ENCODE data around the gene PFKFB1.
"Not testable (repeated sequence)": the region's sequence is repeated elsewhere in the genome, so short reads cannot be mapped to it uniquely, and the experiment has no call there.

Gene PFKFB1

GRCh38 chrX:54992911-54993622 lies 921 bp downstream of the PFKFB1 start:
- DNase-seq, result no peak

GRCh38 chrX:54991706-54992105 lies 2.3 kb downstream of the PFKFB1 start:
- DNase-seq, result no peak

DNA sequence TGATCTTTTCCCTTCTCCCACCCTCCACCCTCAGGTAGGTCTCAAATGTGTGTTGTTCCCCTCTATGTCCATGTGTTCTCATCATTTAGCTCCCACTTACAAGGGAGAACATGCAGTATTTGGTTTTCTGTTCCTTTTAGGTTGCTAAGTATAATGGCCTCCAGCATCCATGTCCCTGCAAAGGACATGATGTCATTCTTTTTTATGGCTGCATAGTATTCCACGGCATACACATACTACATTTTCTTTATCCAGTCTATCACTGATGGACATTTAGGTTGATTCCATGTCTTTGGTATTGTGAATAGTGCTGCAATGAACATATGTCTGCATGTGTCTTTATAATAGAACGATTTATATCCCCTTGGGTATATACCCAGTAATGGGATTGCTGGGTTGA lies 10.7 kb downstream of the PFKFB1 start:
- not testable (repeated sequence) for DNase-seq

DNA sequence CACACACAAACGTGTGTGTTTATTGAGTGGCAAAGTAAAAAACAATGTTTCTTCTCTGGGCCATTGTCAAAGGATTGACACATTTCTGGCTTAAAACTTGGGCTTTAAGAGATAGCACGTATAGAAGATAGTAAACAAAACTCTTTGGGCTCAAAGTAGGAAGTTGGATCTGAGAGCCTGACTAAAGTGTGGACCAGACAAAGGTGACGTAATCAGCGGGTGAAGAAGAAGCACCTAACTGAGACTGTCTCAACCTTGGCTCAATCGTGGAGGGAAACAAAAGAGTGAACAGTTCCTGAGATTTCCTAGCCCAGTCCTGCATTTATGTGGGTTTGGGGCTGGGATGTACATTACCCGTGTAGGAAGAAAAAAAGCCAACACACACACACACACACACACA lies 13.7 kb downstream of the PFKFB1 start:
- DNase-seq, result no peak

DNA sequence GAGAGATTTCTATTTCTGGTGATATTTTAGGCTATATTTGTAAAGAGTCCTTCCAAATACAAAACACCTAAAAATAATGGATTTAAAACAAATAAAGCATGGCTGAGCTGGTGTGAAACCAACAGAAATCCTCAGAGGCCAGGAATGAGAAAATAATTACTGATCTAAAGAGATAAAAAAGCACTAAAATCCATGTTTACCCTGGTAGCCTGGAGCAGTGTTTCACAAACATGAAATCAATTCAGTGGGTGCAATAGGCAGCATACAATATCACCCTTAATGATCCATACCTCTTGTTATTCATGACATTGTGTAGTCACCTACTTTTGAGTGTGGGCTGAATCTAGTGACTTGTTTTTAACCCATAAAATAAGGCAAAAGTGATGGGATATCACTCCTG lies 14.6 kb downstream of the PFKFB1 start:
- no peak for DNase-seq

- DNase-seq, result no peak
These were observed 15.5 kb downstream of the PFKFB1 start for GRCh38 chrX:54978448-54978847.

DNA sequence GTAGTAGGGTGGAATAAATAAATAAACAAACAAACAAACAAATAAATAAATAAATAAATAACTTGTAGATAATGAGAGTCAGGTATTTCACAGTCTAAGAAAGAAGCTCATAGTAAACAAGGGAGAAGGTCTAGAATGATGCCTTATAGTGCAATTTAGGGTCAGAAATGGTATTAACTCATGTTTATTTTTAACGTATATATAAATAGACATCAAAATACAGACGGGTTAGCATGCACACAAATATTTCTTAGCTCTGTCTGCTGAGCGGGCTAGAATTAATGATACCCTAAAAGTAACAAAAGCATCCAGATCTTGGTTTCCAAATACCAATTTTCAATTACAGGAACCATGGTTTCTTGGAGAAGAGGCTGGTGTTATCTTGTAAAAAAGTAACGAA lies 16.6 kb downstream of the PFKFB1 start:
- DNase-seq, result no peak

DNA sequence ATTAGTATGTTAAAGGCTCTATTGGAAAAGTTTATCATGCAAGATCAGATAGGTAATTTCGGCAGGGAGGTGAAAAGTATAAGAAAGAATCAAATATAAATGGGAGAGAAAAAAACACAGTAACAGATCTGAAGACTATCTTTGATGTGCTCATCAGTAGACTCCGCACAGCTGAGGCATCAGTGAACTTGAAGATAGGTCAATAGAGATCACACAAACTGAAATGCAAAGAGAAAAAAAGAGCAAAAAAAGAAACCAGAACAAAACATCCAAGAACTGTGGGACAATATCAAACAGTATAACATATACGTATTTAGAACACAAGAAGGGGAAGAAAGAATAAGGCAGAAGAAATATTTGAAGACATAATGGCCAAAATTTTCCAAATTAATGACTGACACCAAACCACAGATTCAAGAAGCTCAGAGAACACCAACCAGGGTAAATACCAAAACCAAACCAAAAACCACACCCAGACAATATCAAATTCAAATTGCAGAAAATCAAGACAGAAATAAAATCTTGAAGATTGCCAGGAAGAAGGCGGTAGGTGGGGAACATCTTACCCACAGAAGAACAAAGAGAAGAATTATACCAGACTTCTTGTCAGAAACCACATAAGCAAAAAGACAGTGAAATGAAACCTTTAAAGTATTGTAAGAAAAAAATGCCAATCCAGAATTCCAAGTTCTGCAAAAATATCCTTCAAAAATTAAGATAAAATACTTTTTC lies 29.1 kb downstream of the PFKFB1 start:
- DNase-seq, result no peak

- DNase-seq, result no peak
These were observed 32.2 kb downstream of the PFKFB1 start for GRCh38 chrX:54961750-54962149.

GRCh38 chrX:54950730-54951375 lies 43.1 kb downstream of the PFKFB1 start:
- no peak for DNase-seq

GRCh38 chrX:54945224-54945623 lies 48.8 kb downstream of the PFKFB1 start:
- DNase-seq, result no peak

DNA sequence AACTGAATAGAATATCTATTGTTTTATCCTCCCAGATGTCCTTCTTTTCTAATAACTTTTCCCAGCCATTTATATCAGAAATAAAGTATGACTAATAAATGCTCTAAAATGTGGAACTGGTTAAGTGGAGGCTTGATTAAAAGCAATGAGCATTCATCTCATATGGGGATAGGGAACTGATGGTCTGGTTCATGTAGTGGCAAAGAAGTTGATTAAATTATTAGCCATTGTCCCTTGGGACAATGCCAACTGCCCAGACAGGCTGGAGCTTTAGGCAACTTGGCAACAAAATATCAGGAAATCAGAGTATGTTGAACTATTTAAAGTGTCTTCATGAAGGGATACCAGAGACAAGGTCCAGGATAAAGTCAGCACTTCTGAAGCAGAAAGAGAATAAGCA lies 49.2 kb downstream of the PFKFB1 start:
- DNase-seq, result no peak

DNA sequence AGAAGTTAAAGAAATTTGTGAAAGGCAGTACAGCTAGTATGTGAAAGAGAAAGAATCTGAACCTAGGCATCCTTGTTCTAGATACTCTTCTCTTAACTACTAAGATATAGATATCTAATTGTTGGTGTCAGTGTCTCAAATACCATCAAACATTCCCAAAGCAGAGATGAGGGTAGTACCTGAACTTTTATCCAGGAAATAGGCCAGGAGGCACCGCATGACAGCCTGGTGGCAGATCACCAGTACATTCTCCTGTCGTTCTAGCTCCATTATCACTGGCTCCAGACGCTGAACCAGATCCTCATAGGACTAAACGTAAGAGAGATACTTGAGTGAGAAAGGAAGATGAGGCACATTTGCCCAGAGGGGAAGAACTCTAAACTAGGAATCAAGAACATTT lies 56.6 kb downstream of the PFKFB1 start:
- DNase-seq, result no peak

- no peak for DNase-seq
These were observed 58.7 kb downstream of the PFKFB1 start for GRCh38 chrX:54935306-54935705.

- no peak for DNase-seq
These were observed 59.1 kb downstream of the PFKFB1 start for GRCh38 chrX:54934890-54935289.

DNA sequence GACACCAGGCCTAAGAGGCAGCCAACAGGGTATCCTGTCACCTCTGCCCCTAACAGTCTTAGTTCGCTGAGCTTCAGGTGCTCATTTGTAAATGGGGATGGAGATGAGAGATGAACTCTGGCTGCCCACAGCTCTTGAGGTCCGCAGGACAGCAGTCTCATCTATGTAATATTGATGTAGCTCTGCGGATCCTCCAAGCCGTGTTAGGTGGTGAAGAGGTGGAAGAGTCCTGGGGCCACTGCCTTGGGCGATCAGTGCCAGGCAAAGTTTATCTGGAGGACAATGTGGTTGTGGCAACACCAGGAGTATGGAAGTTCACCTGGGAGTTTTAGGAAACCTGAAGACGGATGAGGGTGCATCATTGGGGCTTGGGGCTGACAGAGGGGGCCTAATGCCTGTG lies 59.9 kb downstream of the PFKFB1 start:
- no peak for DNase-seq

DNA sequence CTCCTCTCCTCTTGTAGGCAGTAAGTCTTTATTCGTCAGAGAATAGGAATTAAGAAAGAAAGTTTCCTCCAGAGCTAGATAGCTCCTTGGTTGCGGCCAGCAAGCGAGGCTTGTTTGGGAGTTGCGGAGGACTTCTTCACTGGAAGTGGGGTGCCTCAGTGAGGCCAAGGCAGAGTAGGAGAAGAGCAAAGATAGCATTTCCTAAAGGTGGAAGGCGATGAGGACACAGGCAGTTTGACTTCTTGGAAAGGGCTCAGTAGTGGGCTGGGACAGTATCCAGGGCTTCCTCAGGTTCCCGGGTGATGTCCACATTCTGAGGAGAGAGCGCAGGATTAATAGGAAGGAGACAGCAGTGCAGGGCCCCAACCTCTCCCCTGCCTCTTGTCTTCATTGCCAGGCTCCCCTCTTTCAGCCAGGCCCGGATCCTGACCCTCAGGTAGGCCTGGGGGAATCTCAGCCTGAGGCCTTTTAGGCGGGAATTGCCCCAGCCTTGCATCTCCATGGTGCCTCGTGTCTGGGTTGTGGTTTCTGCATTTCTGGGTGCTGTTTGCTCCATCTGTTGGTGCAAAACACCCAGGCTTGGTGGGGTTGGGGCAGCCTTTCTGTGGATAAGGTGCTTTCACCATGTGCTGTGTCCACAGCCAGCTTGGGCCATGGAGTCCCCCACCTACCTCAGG lies 60.7 kb downstream of the PFKFB1 start:
- DNase-seq, result no peak

- DNase-seq, result no peak
These were observed 62.9 kb downstream of the PFKFB1 start for GRCh38 chrX:54931107-54931506.

DNA sequence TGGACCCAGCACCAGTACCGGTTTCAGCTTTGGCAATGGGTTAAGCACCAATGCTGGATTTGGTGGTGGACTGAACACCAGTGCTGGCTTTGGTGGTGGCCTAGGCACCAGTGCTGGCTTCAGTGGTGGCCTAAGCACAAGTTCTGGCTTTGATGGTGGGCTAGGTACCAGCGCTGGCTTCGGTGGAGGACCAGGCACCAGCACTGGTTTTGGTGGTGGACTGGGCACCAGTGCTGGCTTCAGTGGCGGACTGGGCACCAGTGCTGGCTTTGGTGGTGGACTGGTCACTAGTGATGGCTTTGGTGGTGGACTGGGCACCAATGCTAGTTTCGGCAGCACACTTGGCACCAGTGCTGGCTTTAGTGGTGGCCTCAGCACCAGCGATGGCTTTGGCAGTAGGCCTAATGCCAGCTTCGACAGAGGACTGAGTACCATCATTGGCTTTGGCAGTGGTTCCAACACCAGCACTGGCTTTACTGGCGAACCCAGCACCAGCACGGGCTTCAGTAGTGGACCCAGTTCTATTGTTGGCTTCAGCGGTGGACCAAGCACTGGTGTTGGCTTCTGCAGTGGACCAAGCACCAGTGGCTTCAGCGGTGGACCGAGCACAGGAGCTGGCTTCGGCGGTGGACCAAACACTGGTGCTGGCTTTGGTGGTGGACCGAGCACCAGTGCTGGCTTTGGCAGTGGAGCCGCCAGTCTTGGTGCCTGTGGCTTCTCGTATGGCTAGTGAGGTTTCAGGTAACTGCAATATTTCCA lies 63.5 kb downstream of the PFKFB1 start:
- DNase-seq, result no peak

- DNase-seq, result no peak
These were observed 65.1 kb downstream of the PFKFB1 start for GRCh38 chrX:54928876-54929275.

DNA sequence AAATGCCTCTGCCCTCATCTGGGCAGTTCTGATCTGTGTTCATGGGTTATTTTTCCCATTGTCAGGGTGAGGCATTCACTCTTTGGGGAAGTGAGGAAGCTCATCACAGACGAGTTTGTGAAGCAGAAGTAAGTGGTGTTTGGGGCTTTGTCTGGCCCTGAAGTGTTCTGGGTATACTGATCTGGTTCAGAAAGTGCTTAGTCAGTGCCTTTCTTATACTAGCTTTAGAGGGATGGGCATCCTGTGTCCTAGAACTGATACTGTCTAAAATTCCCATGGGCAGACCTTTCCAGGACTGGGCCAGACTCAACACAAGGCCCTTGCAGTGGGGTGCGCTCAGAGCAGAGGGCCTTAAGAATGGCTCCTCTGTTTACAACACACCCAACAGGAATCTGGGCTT lies 67.0 kb downstream of the PFKFB1 start:
- peak in 1 of 2 donors; percentile 18 for DNase-seq

DNA sequence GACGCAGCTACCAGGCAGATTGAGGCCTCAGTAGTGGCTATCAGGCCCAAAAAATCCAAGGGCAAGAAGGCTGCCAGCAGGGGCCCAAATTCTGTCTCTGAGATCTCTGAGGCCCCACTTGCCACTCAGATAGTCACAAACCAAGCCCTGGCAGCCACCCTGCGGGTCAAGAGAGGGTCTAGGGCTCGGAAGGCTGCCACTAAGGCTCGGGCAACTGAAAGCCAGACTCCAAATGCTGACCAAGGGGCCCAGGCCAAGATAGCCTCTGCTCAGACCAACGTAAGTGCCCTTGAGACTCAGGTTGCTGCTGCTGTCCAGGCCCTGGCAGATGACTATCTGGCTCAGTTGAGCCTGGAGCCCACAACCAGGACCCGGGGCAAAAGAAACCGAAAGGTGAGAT lies 70.6 kb downstream of the PFKFB1 start:
- no peak for DNase-seq

DNA sequence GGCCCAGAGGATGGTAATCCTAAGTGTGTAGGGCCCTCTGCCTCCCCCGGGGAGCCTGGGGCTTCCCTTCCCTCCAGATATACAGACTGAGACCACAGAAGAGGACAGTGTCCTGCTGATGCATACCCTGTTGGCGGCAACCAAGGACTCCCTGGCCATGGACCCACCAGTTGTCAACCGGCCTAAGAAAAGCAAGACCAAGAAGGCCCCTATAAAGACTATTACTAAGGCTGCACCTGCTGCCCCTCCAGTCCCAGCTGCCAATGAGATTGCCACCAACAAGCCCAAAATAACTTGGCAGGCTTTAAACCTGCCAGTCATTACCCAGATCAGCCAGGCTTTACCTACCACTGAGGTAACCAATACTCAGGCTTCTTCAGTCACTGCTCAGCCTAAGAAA lies 71.4 kb downstream of the PFKFB1 start:
- DNase-seq, result no peak

All from inflammatory macrophage (primary cell).